ENCODE measurements around the gene TMCC3. TPM values are rescaled to one million over a fixed set of nuclear protein-coding genes. Genes with fewer than 3 reads are reported as not detected.
"Not testable (repeated sequence)": the region's sequence is repeated elsewhere in the genome, so short reads cannot be mapped to it uniquely, and the experiment has no call there.

TMCC3 gene
- total RNA-seq, 2 donors from 2014 or later = not detected

GRCh38 chr12:94571556-94571955 lies 78.8 kb downstream of the TMCC3 start:
- Mint-ChIP-seq H3K36me3 (no peaks in the 10 kb centered on the region), H3K27ac (no peak overlapping the region)
- DNase-seq (ENCODE audit: low spot score in 2 of 2) = no peak

GRCh38 chr12:94570161-94570560 lies 80.2 kb downstream of the TMCC3 start:
- no peaks in the 10 kb centered on the region for H3K9me3 Mint-ChIP-seq
- DNase-seq (ENCODE audit: low spot score in 2 of 2) = no peak
- ATAC-seq = no peak
- no peak overlapping the region for H3K27ac Mint-ChIP-seq
- no peaks in the 10 kb centered on the region for H3K36me3 Mint-ChIP-seq

More at GRCh38 chr12:94571556-94571955, 78.8 kb downstream of the TMCC3 start:
- H3K9me3 Mint-ChIP-seq = no peaks in the 10 kb centered on the region
- ATAC-seq = no peak

GRCh38 chr12:94567761-94568160 lies 82.6 kb downstream of the TMCC3 start:
- DNase-seq (ENCODE audit: low spot score in 2 of 2) = no peak
- no peak overlapping the region for H3K27ac Mint-ChIP-seq
- ATAC-seq = no peak
- H3K36me3 Mint-ChIP-seq = no peaks in the 10 kb centered on the region
- H3K9me3 Mint-ChIP-seq = no peaks in the 10 kb centered on the region

- no peak for DNase-seq (ENCODE audit: low spot score in 2 of 2)
- no peaks in the 10 kb centered on the region for H3K9me3 Mint-ChIP-seq
- ATAC-seq = no peak
- no peaks in the 10 kb centered on the region for H3K36me3 Mint-ChIP-seq
- no peak overlapping the region for H3K27ac Mint-ChIP-seq
Measured at GRCh38 chr12:94566345-94566744, 84.0 kb downstream of the TMCC3 start.

DNA sequence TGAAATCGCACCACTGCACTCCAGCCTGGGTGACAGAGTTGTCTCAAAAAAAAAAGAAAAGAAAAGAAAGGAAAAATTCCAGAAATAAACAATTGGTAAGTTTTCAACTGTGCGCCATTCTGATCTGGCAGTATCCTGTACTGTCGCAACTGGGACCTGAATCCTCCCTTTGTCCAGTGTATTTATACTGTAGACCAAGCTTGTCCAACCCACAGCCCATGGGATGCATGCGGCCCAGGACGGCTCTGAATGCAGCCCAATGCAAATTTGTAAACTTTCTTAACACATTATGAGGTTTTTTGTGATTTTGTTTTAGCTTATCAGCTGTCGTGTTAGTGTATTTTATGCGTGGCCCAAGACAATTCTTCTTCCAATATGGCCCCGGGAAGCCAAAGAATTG lies 84.7 kb downstream of the TMCC3 start:
- H3K27ac Mint-ChIP-seq = no peak overlapping the region
- ATAC-seq = no peak
- DNase-seq (ENCODE audit: low spot score in 2 of 2) = no peak
- no peaks in the 10 kb centered on the region for H3K9me3 Mint-ChIP-seq
- no peaks in the 10 kb centered on the region for H3K36me3 Mint-ChIP-seq

DNA sequence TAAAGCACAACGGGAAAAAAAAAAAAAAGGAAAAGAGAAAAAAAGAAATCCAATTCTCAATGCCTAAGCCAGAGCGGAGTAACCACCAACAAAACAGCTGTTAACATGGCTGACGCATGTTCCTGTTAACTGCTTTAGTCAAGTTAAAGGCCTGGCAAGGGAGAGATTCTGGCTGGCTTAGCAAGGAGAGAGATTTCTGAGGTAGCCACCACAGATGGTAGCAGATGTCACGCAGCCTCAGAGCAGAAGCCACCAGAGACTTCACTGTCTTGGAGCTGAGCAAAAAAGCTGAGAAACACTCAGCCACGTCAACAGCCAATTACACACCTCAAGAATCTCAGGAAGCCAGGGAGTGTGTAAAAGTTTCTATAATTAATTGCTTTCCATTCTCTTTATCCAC lies 87.1 kb downstream of the TMCC3 start:
- Mint-ChIP-seq H3K36me3 (no peaks in the 10 kb centered on the region), H3K9me3 (no peaks in the 10 kb centered on the region), H3K27ac (no peak overlapping the region)
- ATAC-seq (no peak), DNase-seq (ENCODE audit: low spot score in 2 of 2) (no peak)

DNA sequence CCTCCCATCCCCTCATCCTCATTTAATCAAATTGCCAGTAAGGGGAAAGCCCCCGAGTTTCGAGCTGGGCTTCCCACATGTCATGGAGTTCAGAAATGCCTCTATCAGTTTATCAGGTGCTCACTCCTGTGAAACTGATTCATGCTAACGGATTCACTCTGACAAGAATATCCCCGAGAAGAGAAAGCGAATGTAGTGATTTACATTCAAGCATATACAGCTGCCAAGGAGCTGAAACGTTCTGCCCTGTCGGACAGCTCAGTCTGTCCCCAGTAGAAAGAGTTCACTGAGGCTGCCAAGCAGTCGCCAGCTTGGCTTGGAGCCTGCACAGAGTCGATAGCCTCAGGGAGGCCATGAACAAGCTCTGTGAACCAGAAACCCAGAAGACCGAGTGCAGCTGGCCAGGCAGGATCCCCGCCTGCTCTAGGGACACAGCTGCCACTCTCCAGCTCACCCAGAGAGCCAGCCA lies 88.4 kb downstream of the TMCC3 start:
- Mint-ChIP-seq H3K27ac (no peak overlapping the region), H3K9me3 (no peaks in the 10 kb centered on the region), H3K36me3 (no peaks in the 10 kb centered on the region)
- no peak for DNase-seq (ENCODE audit: low spot score in 2 of 2)
- ATAC-seq = peak; percentile 28 to 47

- ATAC-seq (peak; percentile 87 to 89), DNase-seq (ENCODE audit: low spot score in 2 of 2) (peak in 1 of 2 donors; percentile 4)
- Mint-ChIP-seq H3K9me3 (no peaks in the 10 kb centered on the region), H3K27ac (peak overlapping the region in 1 of 2 donors; percentile 26), H3K36me3 (no peaks in the 10 kb centered on the region)
Measured at GRCh38 chr12:94560431-94561221, 89.7 kb downstream of the TMCC3 start.

GRCh38 chr12:94558612-94559011 lies 91.7 kb downstream of the TMCC3 start:
- no peaks in the 10 kb centered on the region for H3K9me3 Mint-ChIP-seq
- H3K36me3 Mint-ChIP-seq = no peaks in the 10 kb centered on the region
- H3K27ac Mint-ChIP-seq = no peak overlapping the region
- ATAC-seq (no peak), DNase-seq (ENCODE audit: low spot score in 2 of 2) (no peak)

DNA sequence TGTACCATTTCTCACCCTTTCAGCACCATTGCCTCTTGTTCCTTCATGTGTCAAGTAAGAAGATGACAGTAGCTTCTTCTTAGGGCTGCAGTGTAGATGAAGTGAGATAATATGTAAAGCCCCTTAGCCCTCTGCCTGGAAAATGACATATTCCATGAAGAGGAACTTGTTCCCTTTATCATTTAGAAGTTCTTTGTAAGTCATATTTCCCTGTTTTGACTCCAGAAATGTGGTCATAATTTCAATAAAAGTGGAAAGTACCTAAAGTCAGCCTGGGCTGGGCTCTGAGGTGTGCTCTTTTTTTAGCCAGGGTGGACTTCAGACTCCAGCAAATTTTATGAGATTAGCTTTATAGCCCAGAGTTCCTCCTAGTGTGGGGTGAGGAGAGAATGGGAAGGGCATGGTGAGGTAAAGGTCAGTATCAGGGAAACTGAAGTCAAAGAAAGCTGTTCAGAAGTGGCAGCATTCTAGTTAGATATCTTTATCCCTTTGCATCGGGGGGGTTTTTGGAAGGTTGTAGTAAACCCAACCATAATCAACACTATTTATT lies 92.5 kb downstream of the TMCC3 start:
- Mint-ChIP-seq H3K27ac (no peak overlapping the region), H3K36me3 (no peaks in the 10 kb centered on the region), H3K9me3 (no peaks in the 10 kb centered on the region)
- no peak for ATAC-seq
- no peak for DNase-seq (ENCODE audit: low spot score in 2 of 2)

DNA sequence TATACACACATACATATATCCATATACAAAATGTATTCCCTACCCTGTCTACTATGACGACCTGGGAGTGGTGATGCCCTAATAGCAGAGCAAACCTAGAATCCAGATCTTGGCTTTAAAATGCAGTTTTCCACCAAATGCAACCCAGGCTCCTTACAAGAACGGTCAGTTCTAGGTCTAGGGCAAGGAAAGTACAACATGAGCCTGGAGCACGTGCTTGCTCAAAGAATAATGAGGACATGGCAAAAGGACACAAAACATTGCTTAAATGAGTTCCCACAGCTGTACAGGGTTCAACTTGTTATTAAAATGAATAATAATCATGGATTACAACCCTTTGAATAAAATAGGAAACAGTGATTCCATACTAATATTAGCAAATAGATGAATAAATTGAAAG lies 94.7 kb downstream of the TMCC3 start:
- ATAC-seq = no peak

DNA sequence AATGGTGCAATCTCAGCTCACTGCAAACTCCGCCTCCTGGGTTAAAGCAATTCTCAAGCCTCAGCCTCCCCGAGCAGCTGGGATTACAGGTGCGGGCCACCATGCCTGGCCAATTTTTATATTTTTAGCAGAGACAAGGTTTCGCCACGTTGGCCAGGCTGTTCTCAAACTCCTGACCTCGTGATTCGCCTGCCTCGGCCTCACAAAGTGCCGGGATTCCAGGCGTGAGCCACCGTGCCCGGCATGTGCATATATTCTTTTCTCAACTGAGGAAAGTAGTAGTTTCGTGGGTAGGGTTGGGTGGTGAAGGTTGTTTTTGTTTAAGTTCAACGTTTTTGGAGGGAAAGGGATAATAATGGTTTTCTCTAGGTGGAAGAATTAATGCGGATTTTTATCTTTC lies 96.5 kb downstream of the TMCC3 start:
- no peak for ATAC-seq
- DNase-seq (ENCODE audit: low spot score in 2 of 2) = no peak
- Mint-ChIP-seq H3K9me3 (peaks cover 0 to 8% of the 10 kb centered on the region in 2 donors), H3K36me3 (no peaks in the 10 kb centered on the region), H3K27ac (no peak overlapping the region)

More for the DNA sequence above, 94.7 kb downstream of the TMCC3 start:
- DNase-seq (ENCODE audit: low spot score in 2 of 2) = no peak
- Mint-ChIP-seq H3K9me3 (peaks cover 0 to 3% of the 10 kb centered on the region in 2 donors), H3K36me3 (no peaks in the 10 kb centered on the region), H3K27ac (no peak overlapping the region)

GRCh38 chr12:94553130-94553519 lies 97.2 kb downstream of the TMCC3 start:
- ATAC-seq (no peak), DNase-seq (ENCODE audit: low spot score in 2 of 2) (no peak)
- H3K9me3 Mint-ChIP-seq = peaks cover 4 to 13% of the 10 kb centered on the region in 2 donors

GRCh38 chr12:94551810-94552209 lies 98.5 kb downstream of the TMCC3 start:
- DNase-seq (ENCODE audit: low spot score in 2 of 2) (no peak), ATAC-seq (no peak)
- Mint-ChIP-seq H3K27ac (no peak overlapping the region), H3K9me3 (peaks cover 16 to 26% of the 10 kb centered on the region in 2 donors), H3K36me3 (peaks cover 17 to 18% of the 10 kb centered on the region in 2 donors)

More at GRCh38 chr12:94553130-94553519, 97.2 kb downstream of the TMCC3 start:
- H3K36me3 Mint-ChIP-seq = peaks cover 5% of the 10 kb centered on the region in 2 donors
- no peak overlapping the region for H3K27ac Mint-ChIP-seq

- Mint-ChIP-seq H3K9me3 (peaks cover 18 to 33% of the 10 kb centered on the region in 2 donors), H3K36me3 (peaks cover 24 to 27% of the 10 kb centered on the region in 2 donors), H3K27ac (no peak overlapping the region)
- DNase-seq (ENCODE audit: low spot score in 2 of 2) (no peak), ATAC-seq (no peak)
Measured at GRCh38 chr12:94550964-94551363, 99.4 kb downstream of the TMCC3 start.

DNA sequence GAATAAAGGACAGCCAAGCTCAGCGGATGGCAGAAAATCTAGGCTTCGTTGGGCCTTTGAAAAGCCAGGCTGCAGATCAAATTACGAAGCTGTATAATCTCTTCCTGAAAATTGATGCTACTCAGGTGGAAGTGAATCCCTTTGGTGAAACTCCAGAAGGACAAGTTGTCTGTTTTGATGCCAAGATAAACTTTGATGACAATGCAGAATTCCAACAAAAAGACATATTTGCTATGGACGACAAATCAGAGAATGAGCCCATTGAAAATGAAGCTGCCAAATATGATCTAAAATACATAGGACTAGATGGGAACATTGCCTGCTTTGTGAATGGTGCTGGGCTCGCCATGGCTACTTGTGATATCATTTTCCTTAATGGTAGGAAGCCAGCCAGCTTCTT lies 101.5 kb downstream of the TMCC3 start:
- peaks cover 32 to 34% of the 10 kb centered on the region in 2 donors for H3K36me3 Mint-ChIP-seq
- peaks cover 25 to 39% of the 10 kb centered on the region in 2 donors for H3K9me3 Mint-ChIP-seq
- not testable (repeated sequence) for ATAC-seq; DNase-seq (ENCODE audit: low spot score in 2 of 2); H3K27ac Mint-ChIP-seq

- Mint-ChIP-seq H3K36me3 (peaks cover 32 to 34% of the 10 kb centered on the region in 2 donors), H3K27ac (no peak overlapping the region), H3K9me3 (peaks cover 25 to 39% of the 10 kb centered on the region in 2 donors)
- no peak for DNase-seq (ENCODE audit: low spot score in 2 of 2)
- peak in 1 of 2 donors; percentile 58 for ATAC-seq
Measured at GRCh38 chr12:94545935-94546771, 104.2 kb downstream of the TMCC3 start.
